Measurements from ENCODE around the gene STRAP. TPM values are rescaled to one million over a fixed set of nuclear protein-coding genes. Genes with fewer than 3 reads are reported as not detected.

STRAP gene
- total and polyA plus RNA-seq, 2 of the 8 experiments (the other 6 are each of a cell fraction or from before 2014, with no cell fraction given): 107 to 251 TPM

- Histone ChIP-seq H3K79me1 (ENCODE audit: low read depth, low read length) (no peaks in the 10 kb centered on the region), H2BK120ac (replicated peaks; ENCODE audit: low read depth, low read length) (no peak overlapping the region), H2BK5ac (ENCODE audit: low read depth, low read length) (no peak overlapping the region), H2AFZ (ENCODE audit: low read length) (no peak overlapping the region), H4K20me1 (replicated peaks in 1 of 2; ENCODE audit: control insufficient read depth in 1 of 2, insufficient read depth in 2 of 2, low read length in 2 of 2) (no peaks in the 10 kb centered on the region), H3K9ac (replicated peaks in 1 of 4; ENCODE audit: extremely low read depth in 1 of 4, low read depth in 3 of 4, low read length in 3 of 4) (no peak overlapping the region), H3K56ac (replicated peaks; ENCODE audit: insufficient read length, low read depth, low read length) (no peak overlapping the region), H4K91ac (replicated peaks; ENCODE audit: insufficient read length, low read length) (no peak overlapping the region), H2AK5ac (ENCODE audit: low read depth, low read length) (no peak overlapping the region), H3K4ac (replicated peaks; ENCODE audit: insufficient read length, low read depth, low read length) (no peak overlapping the region), H4K5ac (ENCODE audit: insufficient read length, low read depth, low read length) (no peak overlapping the region), H3K4me2 (ENCODE audit: insufficient read depth in 1 of 2, low read depth in 2 of 2, low read length in 2 of 2) (no peak overlapping the region), H3K18ac (ENCODE audit: extremely low read depth, low read length) (no peak overlapping the region), H3K14ac (ENCODE audit: insufficient read length) (no peak overlapping the region), H3K27ac (ENCODE audit: low read depth, low read length) (no peak overlapping the region), H3K4me1 (replicated peaks in 1 of 4; ENCODE audit: control insufficient read depth in 3 of 4, insufficient read depth in 4 of 4, low read length in 3 of 4) (peaks cover 0 to 3% (median 0%) of the 10 kb centered on the region in 4 experiments; a peak in 1 of 7 replicates), H3K4me3 (ENCODE audit: extremely low read depth in 1 of 4, insufficient read depth in 2 of 4, low read depth in 3 of 4, low read length in 4 of 4) (no peak overlapping the region), H3K27me3 (replicated peaks in 1 of 4; ENCODE audit: control insufficient read depth in 3 of 4, extremely low read depth in 1 of 4, insufficient read depth in 3 of 4, low read length in 3 of 4) (no peaks in the 10 kb centered on the region), H3K9me3 (ENCODE audit: insufficient read depth in 2 of 2, low read depth in 1 of 2, low read length in 1 of 2) (no peaks in the 10 kb centered on the region), H3K23me2 (ENCODE audit: low read depth, low read length) (no peaks in the 10 kb centered on the region), H2BK15ac (ENCODE audit: low read length) (no peak overlapping the region), H2BK12ac (ENCODE audit: low read depth, low read length) (no peak overlapping the region), H4K8ac (ENCODE audit: extremely low read depth, insufficient read depth, low read length) (no peak overlapping the region), H3K36me3 (ENCODE audit: control insufficient read depth in 2 of 4, insufficient read depth in 4 of 4, low read length in 3 of 4) (no peaks in the 10 kb centered on the region), H2BK20ac (ENCODE audit: low read length) (no peak overlapping the region), H3K79me2 (ENCODE audit: control insufficient read depth in 1 of 2, insufficient read depth in 2 of 2, low read length in 2 of 2) (0 out of 4 replicates have a peak, but pooled peaks cover 0 to 2% of the 10 kb centered on the region in 2 experiments), H3K23ac (ENCODE audit: insufficient read length) (no peak overlapping the region)
- no peak for FAIRE-seq
- CTCF ChIA-PET (ENCODE audit: partially characterized antibody): interaction anchor here (0.8 to 2.5 kb wide), 5 partner anchors 9 to 173 kb away, joined by 3 to 9 read pairs (median 4); no protein-coding TSS in a partner anchor
- WGBS, 2 experiments (ENCODE audit: extremely low coverage in 1 of 2, insufficient coverage in 1 of 2, insufficient read length in 1 of 2, insufficient replicate concordance in 2 of 2, low coverage in 1 of 2, low lambda C conversion rate in 2 of 2, missing lambda C conversion rate in 1 of 2): 90% methylated on average over 1 of the region's 1 CpG; no CpG with 5 or more reads in 1 of the 2 experiments
- POLR2A ChIA-PET (ENCODE audit: partially characterized antibody): no interaction called here
- TF ChIP-seq FOSL1 (IDR thresholded peaks at IDR 0.05; ENCODE audit: insufficient read depth, low read depth, low read length): no peak
- no peak for TF ChIP-seq YY1 (IDR thresholded peaks at IDR 0.05; ENCODE audit: low read depth, low read length)
- no peak for TF ChIP-seq KDM1A (IDR thresholded peaks at IDR 0.05; ENCODE audit: borderline replicate concordance, low read length)
- TF ChIP-seq EZH2 (IDR thresholded peaks at IDR 0.05; ENCODE audit: low read depth, low read length, severe bottlenecking): no peak
- TF ChIP-seq ATF2 (IDR thresholded peaks at IDR 0.05; ENCODE audit: low read length): no peak
- TF ChIP-seq NRF1 (IDR thresholded peaks at IDR 0.05; ENCODE audit: low read depth, low read length): no peak
- no peak for DNase-seq (ENCODE audit: low read depth in 1 of 2, low spot score in 2 of 2)
These were observed 56.9 kb downstream of the STRAP start for GRCh38 chr12:15939111-15939510.

Measured in H1 (cell line).